ENCODE measurements around the gene GP5.

GP5 gene

GRCh38 chr3:194384156-194384555 is 14.9 kb downstream of the GP5 start:
- POLR2A ChIA-PET = no interaction called here

DNA sequence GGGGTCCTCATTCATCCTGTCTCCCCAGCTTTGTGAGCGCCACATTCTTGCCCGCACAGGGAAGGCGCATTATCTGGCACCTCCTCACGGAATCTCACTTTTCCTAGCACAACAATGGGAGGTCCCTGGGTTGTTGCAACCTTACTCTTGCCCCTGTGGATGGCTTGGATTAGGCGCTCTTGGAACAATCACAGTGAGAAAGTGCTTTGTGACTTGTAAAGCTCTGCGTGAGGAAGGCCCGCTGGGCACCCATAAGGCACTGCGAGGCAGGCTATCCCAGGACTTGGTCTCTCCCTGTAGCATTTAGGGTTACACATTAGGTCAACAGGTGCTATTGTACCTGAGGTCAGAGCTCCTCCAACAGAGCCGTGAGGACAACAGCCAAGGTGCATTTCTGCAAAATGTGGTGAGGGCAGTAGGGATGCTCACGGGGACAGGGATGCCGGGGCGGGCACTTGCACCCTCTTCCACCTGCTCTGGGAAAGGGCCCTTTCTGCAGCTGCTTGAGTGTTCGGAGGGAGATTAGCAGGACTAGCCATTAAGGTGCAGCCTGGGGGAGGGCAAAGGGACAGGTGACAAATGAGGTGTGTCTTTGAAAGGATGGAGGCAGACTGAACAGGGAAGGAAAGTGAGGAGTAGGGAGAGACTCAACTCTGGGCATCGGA is 15.7 kb downstream of the GP5 start:
- H3K9me3 ChIP-seq (ENCODE audit: control insufficient read depth, insufficient read depth, low read depth, low read length) = no peaks in the 10 kb centered on the region
- H3K4me1 ChIP-seq (ENCODE audit: control insufficient read depth, insufficient read depth, low read length) = no peaks in the 10 kb centered on the region
- ChIA-PET CTCF (interaction anchor here (0.6 kb wide), 1 partner anchor 847 kb away, joined by 5 read pairs; no protein-coding TSS in a partner anchor), POLR2A (interaction anchor here (0.7 kb wide), 1 partner anchor 245 kb away, joined by 4 read pairs; no protein-coding TSS in a partner anchor)
- H3K27ac ChIP-seq (ENCODE audit: extremely low read depth, low read depth, low read length) = no peak overlapping the region
- no peak overlapping the region for H3K4me3 ChIP-seq (ENCODE audit: low read depth, low read length)
- H3K36me3 ChIP-seq (ENCODE audit: control insufficient read depth in 2 of 2, insufficient read depth in 1 of 2, low read length in 2 of 2) = no peaks in the 10 kb centered on the region
- TF ChIP-seq ZNF623 (tag by site-specific recombination; IDR thresholded peaks at IDR 0.05) (no peak), ZIC2 (tag by site-specific recombination; IDR thresholded peaks at IDR 0.05) (no peak), KLF9 (tag by site-specific recombination; IDR thresholded peaks at IDR 0.05; ENCODE audit: low read depth) (no peak), GLIS2 (tag by site-specific recombination; IDR thresholded peaks at IDR 0.05) (no peak), ZNF530 (tag by site-specific recombination; IDR thresholded peaks at IDR 0.05; ENCODE audit: low read depth) (no peak), ZBTB8A (tag by site-specific recombination; IDR thresholded peaks at IDR 0.05) (no peak), ZNF114 (tag by site-specific recombination; IDR thresholded peaks at IDR 0.05) (no peak), ZSCAN16 (tag by site-specific recombination; IDR thresholded peaks at IDR 0.05) (no peak), ZNF350 (tag by site-specific recombination; IDR thresholded peaks at IDR 0.05) (no peak), ZNF785 (tag by site-specific recombination; IDR thresholded peaks at IDR 0.05) (no peak), ZNF335 (tag by site-specific recombination; conservative IDR thresholded peaks at IDR 0.05) (no peak)

More at GRCh38 chr3:194384156-194384555, 14.9 kb downstream of the GP5 start:
- Histone ChIP-seq H3K4me3 (ENCODE audit: low read depth, low read length) (no peak overlapping the region), H3K9me3 (ENCODE audit: control insufficient read depth, insufficient read depth, low read depth, low read length) (no peaks in the 10 kb centered on the region), H3K27ac (ENCODE audit: extremely low read depth, low read depth, low read length) (no peak overlapping the region), H3K36me3 (ENCODE audit: control insufficient read depth in 2 of 2, insufficient read depth in 1 of 2, low read length in 2 of 2) (no peaks in the 10 kb centered on the region), H3K4me1 (ENCODE audit: control insufficient read depth, insufficient read depth, low read length) (no peaks in the 10 kb centered on the region)
- CTCF ChIA-PET = no interaction called here
- TF ChIP-seq OSR2 (tag by site-specific recombination; IDR thresholded peaks at IDR 0.05) (no peak), ZNF677 (tag by site-specific recombination; IDR thresholded peaks at IDR 0.05) (no peak), KLF9 (tag by site-specific recombination; IDR thresholded peaks at IDR 0.05; ENCODE audit: low read depth) (no peak)
- TF ChIP-seq, protein P1, sequence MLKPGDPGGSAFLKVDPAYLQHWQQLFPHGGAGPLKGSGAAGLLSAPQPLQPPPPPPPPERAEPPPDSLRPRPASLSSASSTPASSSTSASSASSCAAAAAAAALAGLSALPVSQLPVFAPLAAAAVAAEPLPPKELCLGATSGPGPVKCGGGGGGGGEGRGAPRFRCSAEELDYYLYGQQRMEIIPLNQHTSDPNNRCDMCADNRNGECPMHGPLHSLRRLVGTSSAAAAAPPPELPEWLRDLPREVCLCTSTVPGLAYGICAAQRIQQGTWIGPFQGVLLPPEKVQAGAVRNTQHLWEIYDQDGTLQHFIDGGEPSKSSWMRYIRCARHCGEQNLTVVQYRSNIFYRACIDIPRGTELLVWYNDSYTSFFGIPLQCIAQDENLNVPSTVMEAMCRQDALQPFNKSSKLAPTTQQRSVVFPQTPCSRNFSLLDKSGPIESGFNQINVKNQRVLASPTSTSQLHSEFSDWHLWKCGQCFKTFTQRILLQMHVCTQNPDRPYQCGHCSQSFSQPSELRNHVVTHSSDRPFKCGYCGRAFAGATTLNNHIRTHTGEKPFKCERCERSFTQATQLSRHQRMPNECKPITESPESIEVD (tag by site-specific recombination; IDR thresholded peaks at IDR 0.05) = no peak

- ChIA-PET POLR2A (interaction anchor here (0.7 kb wide), 1 partner anchor 244 kb away, joined by 4 read pairs; no protein-coding TSS in a partner anchor), CTCF (interaction anchor here (0.6 kb wide), 1 partner anchor 848 kb away, joined by 5 read pairs; no protein-coding TSS in a partner anchor)
- Histone ChIP-seq H3K4me1 (ENCODE audit: control insufficient read depth, insufficient read depth, low read length) (no peaks in the 10 kb centered on the region), H3K36me3 (ENCODE audit: control insufficient read depth in 2 of 2, insufficient read depth in 1 of 2, low read length in 2 of 2) (no peaks in the 10 kb centered on the region), H3K4me3 (ENCODE audit: low read depth, low read length) (no peak overlapping the region), H3K9me3 (ENCODE audit: control insufficient read depth, insufficient read depth, low read depth, low read length) (no peaks in the 10 kb centered on the region), H3K27ac (ENCODE audit: extremely low read depth, low read depth, low read length) (no peak overlapping the region)
- TF ChIP-seq SP7 (tag by site-specific recombination; IDR thresholded peaks at IDR 0.05) (no peak), ELK4 (IDR thresholded peaks at IDR 0.05; ENCODE audit: borderline replicate concordance, low read depth, low read length) (no peak), SCRT2 (tag by site-specific recombination; IDR thresholded peaks at IDR 0.05) (peak; percentile 53; the same call in 1 of the 2 replicates), SCRT1 (tag by site-specific recombination; IDR thresholded peaks at IDR 0.05; ENCODE audit: borderline replicate concordance) (peak; percentile 35; the same call in 1 of the 2 replicates)
Observed at GRCh38 chr3:194382892-194383223, 16.2 kb downstream of the GP5 start.
